K562 (cell line): Measurements from ENCODE around the gene CHST2. TPM values are rescaled to one million over a fixed set of nuclear protein-coding genes. Genes with fewer than 3 reads are reported as not detected.

Source experiments
- ATF3 ChIP-seq, 2 experiments: fragments of 450-650 bp in 1 of 2; sonication (generic) in 1 of 2; formaldehyde crosslinking in 1 of 2; IDR thresholded peaks in 1 of 2; conservative IDR thresholded peaks in 1 of 2; 2 replicates each; pipeline versions ENCODE4 v1.6.1 to v1.8.1; 2016 to 2023; ENCODE audit warnings: mild to moderate bottlenecking in 2 of 2, moderate library complexity in 2 of 2, inconsistent platforms in 1 of 2, missing genetic modification reagents in 1 of 2
- CTCF ChIP-seq, 3 experiments: IDR thresholded peaks in 2 of 3; conservative IDR thresholded peaks in 1 of 3; 2 replicates each; pipeline ENCODE4 v1.5.1; 2011 to 2012; ENCODE audit warnings: low read length in 3 of 3, mild to moderate bottlenecking in 3 of 3, control low read depth in 2 of 3, improper control_type of control experiment in 1 of 3, inconsistent platforms in 1 of 3, low read depth in 1 of 3, mixed read lengths in 1 of 3, moderate library complexity in 1 of 3; ENCODE audit not compliant: insufficient read depth in 2 of 3
- EGR1 ChIP-seq: fragments of 450-650 bp; conservative IDR thresholded peaks from 2 replicates; pipeline ENCODE4 v1.6.1; 2017; ENCODE audit warnings: mild to moderate bottlenecking
- FOSL1 ChIP-seq: fragments of 200-800 bp; sonication (Bioruptor generic); conservative IDR thresholded peaks from 2 replicates; pipeline ENCODE4 v1.6.1; 2016; ENCODE audit warnings: missing genetic modification characterization, missing compliant biosample characterization
- JUN ChIP-seq, 2 experiments: sonication (generic) in 1 of 2; formaldehyde crosslinking in 1 of 2; IDR thresholded peaks; 2 replicates each; pipeline versions ENCODE4 v1.6.1 to v1.8.0; 2012 to 2022; ENCODE audit warnings: borderline replicate concordance in 2 of 2, mild to moderate bottlenecking in 2 of 2, improper control_type of control experiment in 1 of 2, low read depth in 1 of 2, low read length in 1 of 2, missing genetic modification reagents in 1 of 2
- MLLT1 ChIP-seq, 2 experiments: fragments of 450-650 bp; IDR thresholded peaks; 2 replicates each; pipeline ENCODE4 v1.6.1; 2016
- SRSF3 ChIP-seq: fragments of 200-400 bp; formaldehyde crosslinking; IDR thresholded peaks from 2 replicates; pipeline ENCODE4 v1.6.1; 2016; ENCODE audit warnings: mild to moderate bottlenecking, low read length, moderate library complexity; ENCODE audit not compliant: insufficient read depth
- polyA plus RNA-seq, 8 experiments: library from polyadenylated mRNA; depleted of rRNA in 4 of 8; stranded (reverse) in 5 of 8; unstranded in 3 of 8; fragments of >200 nt; fragmentation: Nextera tagmentation in 2 of 8; fragmentation: Illumina TruSeq in 1 of 8; extraction: Ambion mirVana in 2 of 8; extraction: Trizol in 1 of 8; gene quantifications; 2 replicates each; pipeline versions ENCODE4 v1.2.1 to v1.2.3, GENCODE V29; 2011 to 2014; ENCODE audit warnings: inconsistent platforms in 1 of 8, missing spikeins in 1 of 8
- total RNA-seq, 7 experiments: library from RNA; depleted of rRNA in 6 of 7; stranded (reverse); fragments of >200 nt in 6 of 7; fragmentation: Illumina TruSeq in 2 of 7; extraction: Trizol in 2 of 7; gene quantifications; 2 replicates each; pipeline versions ENCODE4 v1.2.1 to v1.2.3, GENCODE V29; 2011 to 2021; ENCODE audit warnings: low replicate concordance in 1 of 7

The CHST2 gene
- total and polyA plus RNA-seq, 9 of the 15 experiments (the other 6 are each of a cell fraction or from before 2014, with no cell fraction given), result 3.4 to 60.3 (median 13.9) TPM

GRCh38 chr3:143135150-143135549, 15.6 kb downstream of the CHST2 start (continued):
- TF ChIP-seq ATF3 (IDR thresholded peaks at IDR 0.05), result peak; percentile 75
- no peak for TF ChIP-seq ATF3 (CRISPR knock-in tag; conservative IDR thresholded peaks at IDR 0.05)
- TF ChIP-seq EGR1, result no peak
- TF ChIP-seq JUN (IDR thresholded peaks at IDR 0.05; ENCODE audit: borderline replicate concordance, low read depth, low read length), result 0 out of 2 replicates have a peak, but pooled peaks have one; percentile 49
- no peak for TF ChIP-seq JUN (CRISPR knock-in tag; IDR thresholded peaks at IDR 0.05; ENCODE audit: borderline replicate concordance)
- TF ChIP-seq SRSF3, result no peak
- TF ChIP-seq FOSL1 (tag), result peak; percentile 86
- peak in 1 of 3 experiments; percentile 13; a peak in 1 of 6 replicates for TF ChIP-seq CTCF (IDR thresholded peaks at IDR 0.05 in 2 of 3, conservative IDR thresholded peaks at IDR 0.05 in 1 of 3; ENCODE audit: insufficient read depth in 2 of 3, low read depth in 1 of 3, low read length in 3 of 3)
- no peak for TF ChIP-seq MLLT1 (IDR thresholded peaks at IDR 0.05)
